ENCODE measurements around the gene LIMS4. TPM values are rescaled to one million over a fixed set of nuclear protein-coding genes. Genes with fewer than 3 reads are reported as not detected.
"Not testable (repeated sequence)": the region's sequence is repeated elsewhere in the genome, so short reads cannot be mapped to it uniquely, and the experiment has no call there.

The LIMS4 gene
- total RNA-seq, 1 donor from 2014 or later: 2.1 TPM

- H3K4me3 ChIP-seq; H3K27me3 ChIP-seq (ENCODE audit: low read depth); intact Hi-C loops (cut with micrococcal nuclease); H3K4me1 ChIP-seq; H3K27ac ChIP-seq (replicated peaks); H3K36me3 ChIP-seq; H3K9me3 ChIP-seq (replicated peaks); DNase-seq: not testable (repeated sequence)
Measured at GRCh38 chr2:110468921-110469320, 3.7 kb downstream of the LIMS4 start.

- H3K4me1 ChIP-seq; H3K36me3 ChIP-seq; H3K4me3 ChIP-seq; H3K9me3 ChIP-seq (replicated peaks); DNase-seq; intact Hi-C loops (cut with micrococcal nuclease); H3K27ac ChIP-seq (replicated peaks); H3K27me3 ChIP-seq (ENCODE audit: low read depth): not testable (repeated sequence)
Measured at GRCh38 chr2:110465312-110465711, 7.3 kb downstream of the LIMS4 start.

GRCh38 chr2:110462458-110462857 is 10.2 kb downstream of the LIMS4 start:
- intact Hi-C loops (cut with micrococcal nuclease); H3K36me3 ChIP-seq; DNase-seq; H3K27ac ChIP-seq (replicated peaks); H3K27me3 ChIP-seq (ENCODE audit: low read depth); H3K9me3 ChIP-seq (replicated peaks); H3K4me3 ChIP-seq; H3K4me1 ChIP-seq: not testable (repeated sequence)

GRCh38 chr2:110460318-110460717 is 12.3 kb downstream of the LIMS4 start:
- intact Hi-C loops (cut with micrococcal nuclease): not testable (repeated sequence)

GRCh38 chr2:110457214-110457590 is 15.4 kb downstream of the LIMS4 start:
- H3K27me3 ChIP-seq (ENCODE audit: low read depth); intact Hi-C loops (cut with micrococcal nuclease): not testable (repeated sequence)

More at GRCh38 chr2:110460318-110460717, 12.3 kb downstream of the LIMS4 start:
- DNase-seq; H3K4me3 ChIP-seq; H3K27me3 ChIP-seq (ENCODE audit: low read depth); H3K27ac ChIP-seq (replicated peaks); H3K36me3 ChIP-seq; H3K4me1 ChIP-seq; H3K9me3 ChIP-seq (replicated peaks): not testable (repeated sequence)

GRCh38 chr2:110456291-110457213 is 16.1 kb downstream of the LIMS4 start:
- H3K36me3 ChIP-seq; H3K27ac ChIP-seq (replicated peaks); H3K4me3 ChIP-seq; DNase-seq; H3K27me3 ChIP-seq (ENCODE audit: low read depth); intact Hi-C loops (cut with micrococcal nuclease); H3K9me3 ChIP-seq (replicated peaks); H3K4me1 ChIP-seq: not testable (repeated sequence)

More at GRCh38 chr2:110457214-110457590, 15.4 kb downstream of the LIMS4 start:
- H3K4me3 ChIP-seq; H3K36me3 ChIP-seq; H3K27ac ChIP-seq (replicated peaks); H3K9me3 ChIP-seq (replicated peaks); H3K4me1 ChIP-seq; DNase-seq: not testable (repeated sequence)

GRCh38 chr2:110455080-110455670 is 17.4 kb downstream of the LIMS4 start:
- H3K36me3 ChIP-seq; H3K4me3 ChIP-seq; intact Hi-C loops (cut with micrococcal nuclease); DNase-seq; H3K27me3 ChIP-seq (ENCODE audit: low read depth); H3K27ac ChIP-seq (replicated peaks); H3K4me1 ChIP-seq; H3K9me3 ChIP-seq (replicated peaks): not testable (repeated sequence)

- H3K4me3 ChIP-seq; H3K9me3 ChIP-seq (replicated peaks); H3K4me1 ChIP-seq; H3K36me3 ChIP-seq; H3K27me3 ChIP-seq (ENCODE audit: low read depth); intact Hi-C loops (cut with micrococcal nuclease); H3K27ac ChIP-seq (replicated peaks); DNase-seq: not testable (repeated sequence)
Measured at GRCh38 chr2:110450951-110451350, 21.7 kb downstream of the LIMS4 start.

- H3K36me3 ChIP-seq; DNase-seq; H3K9me3 ChIP-seq (replicated peaks); H3K27me3 ChIP-seq (ENCODE audit: low read depth); intact Hi-C loops (cut with micrococcal nuclease); H3K4me3 ChIP-seq; H3K27ac ChIP-seq (replicated peaks); H3K4me1 ChIP-seq: not testable (repeated sequence)
Measured at GRCh38 chr2:110449127-110449947, 23.3 kb downstream of the LIMS4 start.

- intact Hi-C loops (cut with micrococcal nuclease); H3K27ac ChIP-seq (replicated peaks); H3K27me3 ChIP-seq (ENCODE audit: low read depth); DNase-seq; H3K4me1 ChIP-seq; H3K9me3 ChIP-seq (replicated peaks); H3K4me3 ChIP-seq; H3K36me3 ChIP-seq: not testable (repeated sequence)
Measured at GRCh38 chr2:110446644-110447043, 26.0 kb downstream of the LIMS4 start.

- not testable (repeated sequence) for H3K27me3 ChIP-seq (ENCODE audit: low read depth)
Measured at GRCh38 chr2:110443305-110444005, 29.2 kb downstream of the LIMS4 start.

GRCh38 chr2:110441905-110442304 is 30.7 kb downstream of the LIMS4 start:
- DNase-seq; H3K36me3 ChIP-seq; H3K4me3 ChIP-seq; H3K27me3 ChIP-seq (ENCODE audit: low read depth); H3K9me3 ChIP-seq (replicated peaks); intact Hi-C loops (cut with micrococcal nuclease); H3K4me1 ChIP-seq; H3K27ac ChIP-seq (replicated peaks): not testable (repeated sequence)

More at GRCh38 chr2:110443305-110444005, 29.2 kb downstream of the LIMS4 start:
- H3K4me3 ChIP-seq; H3K36me3 ChIP-seq; DNase-seq; H3K4me1 ChIP-seq; intact Hi-C loops (cut with micrococcal nuclease); H3K27ac ChIP-seq (replicated peaks); H3K9me3 ChIP-seq (replicated peaks): not testable (repeated sequence)

- H3K4me3 ChIP-seq; H3K4me1 ChIP-seq; H3K9me3 ChIP-seq (replicated peaks); H3K36me3 ChIP-seq; DNase-seq; H3K27ac ChIP-seq (replicated peaks); intact Hi-C loops (cut with micrococcal nuclease); H3K27me3 ChIP-seq (ENCODE audit: low read depth): not testable (repeated sequence)
Measured at GRCh38 chr2:110434565-110434964, 38.1 kb downstream of the LIMS4 start.
